ENCODE data around the gene NGB. TPM values are rescaled to one million over a fixed set of nuclear protein-coding genes. Genes with fewer than 3 reads are reported as not detected.

Gene NGB
- total RNA-seq, 4 donors from 2014 or later: 0.64 to 1.4 TPM; not detected in 2

DNA sequence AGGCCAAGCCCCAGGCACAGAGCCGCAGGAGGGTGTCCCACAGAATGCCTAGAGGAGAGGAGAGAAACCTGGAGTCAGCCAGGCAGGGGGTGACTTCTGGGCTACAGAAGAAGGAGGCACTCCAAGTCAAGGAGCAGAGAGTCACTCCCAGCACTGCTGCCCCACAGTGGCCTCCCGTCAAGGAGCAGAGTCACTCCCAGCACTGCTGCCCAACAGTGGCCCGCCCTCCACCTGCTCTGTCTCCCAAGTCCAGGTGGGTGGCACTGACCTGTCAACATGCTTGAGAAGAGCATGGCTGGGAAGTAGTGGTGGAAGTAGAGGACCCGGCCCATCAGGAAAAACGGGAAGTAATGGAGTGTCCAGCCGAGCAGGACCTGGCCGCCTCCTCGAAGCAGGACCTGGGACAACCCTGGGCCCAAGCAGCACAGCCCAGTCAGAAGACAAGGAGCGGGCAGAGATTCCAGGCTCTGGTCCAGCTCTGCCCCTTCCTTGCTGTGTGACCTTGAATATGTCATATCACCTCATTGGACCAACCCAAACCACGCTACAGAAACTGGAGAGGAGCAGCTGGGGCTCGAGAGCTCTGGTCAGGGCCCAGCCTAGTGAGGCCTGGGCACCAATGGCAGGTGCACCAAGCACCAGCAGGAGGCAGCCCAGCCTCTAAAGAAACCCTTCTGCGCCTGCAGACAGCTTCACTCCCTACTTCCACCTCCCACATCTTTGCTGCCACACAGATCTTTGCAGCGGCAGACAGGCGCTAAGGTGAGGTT, 7.6 kb upstream of the NGB start:
- WGBS, 2 donors (ENCODE audit: low coverage in 1 of 2): 92 to 100% methylated on average over 1 to 14 of the region's 14 CpGs
- Histone ChIP-seq H3K4me1 (no peaks in the 10 kb centered on the region), H3K4me3 (no peak overlapping the region), H3K27me3 (no peaks in the 10 kb centered on the region), H3K9me3 (no peaks in the 10 kb centered on the region), H3K36me3 (peaks cover 0 to 6% (median 2%) of the 10 kb centered on the region in 4 donors), H3K27ac (no peak overlapping the region)
- TF ChIP-seq POLR2AphosphoS5 (IDR thresholded peaks at IDR 0.05) (no peak), POLR2A (IDR thresholded peaks at IDR 0.05) (no peak), EP300 (IDR thresholded peaks at IDR 0.05; ENCODE audit: low read depth) (no peak)
- TF ChIP-seq, protein P1, sequence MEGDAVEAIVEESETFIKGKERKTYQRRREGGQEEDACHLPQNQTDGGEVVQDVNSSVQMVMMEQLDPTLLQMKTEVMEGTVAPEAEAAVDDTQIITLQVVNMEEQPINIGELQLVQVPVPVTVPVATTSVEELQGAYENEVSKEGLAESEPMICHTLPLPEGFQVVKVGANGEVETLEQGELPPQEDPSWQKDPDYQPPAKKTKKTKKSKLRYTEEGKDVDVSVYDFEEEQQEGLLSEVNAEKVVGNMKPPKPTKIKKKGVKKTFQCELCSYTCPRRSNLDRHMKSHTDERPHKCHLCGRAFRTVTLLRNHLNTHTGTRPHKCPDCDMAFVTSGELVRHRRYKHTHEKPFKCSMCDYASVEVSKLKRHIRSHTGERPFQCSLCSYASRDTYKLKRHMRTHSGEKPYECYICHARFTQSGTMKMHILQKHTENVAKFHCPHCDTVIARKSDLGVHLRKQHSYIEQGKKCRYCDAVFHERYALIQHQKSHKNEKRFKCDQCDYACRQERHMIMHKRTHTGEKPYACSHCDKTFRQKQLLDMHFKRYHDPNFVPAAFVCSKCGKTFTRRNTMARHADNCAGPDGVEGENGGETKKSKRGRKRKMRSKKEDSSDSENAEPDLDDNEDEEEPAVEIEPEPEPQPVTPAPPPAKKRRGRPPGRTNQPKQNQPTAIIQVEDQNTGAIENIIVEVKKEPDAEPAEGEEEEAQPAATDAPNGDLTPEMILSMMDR (IDR thresholded peaks at IDR 0.05): no peak
- in situ Hi-C loops (cut with MboI; ENCODE audit: low pct_ligation_motif_present in 1 of 4, low pct_unique_long_range_greater_than_20kb in 1 of 4, low sequenced_read_pairs in 3 of 4) (no loop called here), intact Hi-C loops (cut with DNase I; ENCODE audit: low total_unique reads) (no loop called here)
- no peak for DNase-seq

DNA sequence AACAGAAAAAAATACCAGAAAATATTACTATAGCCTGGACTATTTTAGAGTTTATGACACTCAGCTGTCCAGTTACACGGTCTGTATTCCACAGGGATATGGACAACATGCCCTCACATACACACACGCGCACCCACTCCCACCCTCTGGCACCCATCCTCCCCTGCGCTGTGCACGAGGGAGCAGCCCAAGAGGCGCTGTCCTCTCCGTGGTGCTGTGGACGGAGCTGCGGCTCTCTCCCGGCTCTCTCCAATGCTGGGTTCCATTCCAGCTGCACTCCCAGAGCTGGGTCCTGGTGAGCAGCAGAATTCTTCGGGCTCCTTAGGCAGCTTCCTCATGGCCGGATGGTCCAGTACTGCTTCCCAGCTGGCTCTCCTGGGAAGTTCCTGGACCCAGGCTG, 6.0 kb upstream of the NGB start:
- no peak overlapping the region for H3K27ac ChIP-seq
- no peaks in the 10 kb centered on the region for H3K9me3 ChIP-seq
- 97% methylated on average over 12 of the region's 12 CpGs; no CpG with 5 or more reads in 1 of the 2 donors for WGBS, 2 donors (ENCODE audit: low coverage in 1 of 2)
- DNase-seq: no peak
- intact Hi-C loops (cut with DNase I; ENCODE audit: low total_unique reads): no loop called here
- H3K27me3 ChIP-seq: peaks cover 7% of the 10 kb centered on the region
- no peak overlapping the region for H3K4me3 ChIP-seq
- TF ChIP-seq POLR2AphosphoS5 (IDR thresholded peaks at IDR 0.05): no peak
- no peak for TF ChIP-seq POLR2A (IDR thresholded peaks at IDR 0.05)
- TF ChIP-seq EP300 (IDR thresholded peaks at IDR 0.05; ENCODE audit: low read depth): no peak
- TF ChIP-seq, protein P1 (IDR thresholded peaks at IDR 0.05): no peak
- in situ Hi-C loops (cut with MboI; ENCODE audit: low pct_ligation_motif_present in 1 of 4, low pct_unique_long_range_greater_than_20kb in 1 of 4, low sequenced_read_pairs in 3 of 4): no loop called here
- no peaks in the 10 kb centered on the region for H3K4me1 ChIP-seq
- no peaks in the 10 kb centered on the region for H3K36me3 ChIP-seq

DNA sequence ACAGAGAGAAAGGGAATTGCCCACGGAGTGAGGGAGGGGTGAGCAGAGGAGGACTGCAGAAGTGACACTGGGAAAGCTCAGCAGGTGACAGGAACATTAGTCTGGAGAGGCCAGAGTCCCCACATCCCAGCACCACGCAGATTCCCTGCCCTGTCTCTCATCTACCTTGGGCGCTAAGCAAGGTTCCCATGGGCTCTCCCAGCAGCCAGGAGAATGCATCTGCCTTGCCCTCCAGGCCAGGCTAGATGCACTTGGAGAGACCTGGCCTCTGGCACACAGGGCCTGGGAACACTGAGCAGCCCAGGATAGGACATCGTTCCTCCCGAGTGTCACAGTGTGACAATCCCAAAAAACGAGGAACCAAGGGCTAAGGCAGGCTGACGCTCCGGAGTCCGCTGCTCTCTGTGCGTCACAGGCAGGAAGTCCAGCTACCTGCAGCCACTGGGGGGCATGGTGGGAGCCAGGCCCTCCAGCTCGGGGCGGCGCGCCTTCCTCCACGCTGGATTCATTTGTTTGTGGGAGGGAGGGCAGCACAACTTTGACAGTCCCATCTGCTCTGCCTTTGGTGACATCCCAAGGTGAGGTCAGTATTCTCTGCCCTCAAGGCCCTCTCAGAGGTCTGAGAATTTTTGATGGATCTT, 5.4 kb upstream of the NGB start:
- H3K36me3 ChIP-seq: no peaks in the 10 kb centered on the region
- 87 to 88% methylated on average over 8 to 14 of the region's 15 CpGs for WGBS, 2 donors (ENCODE audit: low coverage in 1 of 2)
- TF ChIP-seq POLR2AphosphoS5 (IDR thresholded peaks at IDR 0.05) (no peak), POLR2A (IDR thresholded peaks at IDR 0.05) (no peak), EP300 (IDR thresholded peaks at IDR 0.05; ENCODE audit: low read depth) (no peak)
- TF ChIP-seq, protein P1 (IDR thresholded peaks at IDR 0.05): no peak
- no peak for DNase-seq
- intact Hi-C loops (cut with DNase I; ENCODE audit: low total_unique reads) (no loop called here), in situ Hi-C loops (cut with MboI; ENCODE audit: low pct_ligation_motif_present in 1 of 4, low pct_unique_long_range_greater_than_20kb in 1 of 4, low sequenced_read_pairs in 3 of 4) (no loop called here)
- no peaks in the 10 kb centered on the region for H3K4me1 ChIP-seq
- H3K27me3 ChIP-seq: peaks cover 13% of the 10 kb centered on the region
- no peaks in the 10 kb centered on the region for H3K9me3 ChIP-seq
- H3K4me3 ChIP-seq: no peak overlapping the region
- no peak overlapping the region for H3K27ac ChIP-seq

DNA sequence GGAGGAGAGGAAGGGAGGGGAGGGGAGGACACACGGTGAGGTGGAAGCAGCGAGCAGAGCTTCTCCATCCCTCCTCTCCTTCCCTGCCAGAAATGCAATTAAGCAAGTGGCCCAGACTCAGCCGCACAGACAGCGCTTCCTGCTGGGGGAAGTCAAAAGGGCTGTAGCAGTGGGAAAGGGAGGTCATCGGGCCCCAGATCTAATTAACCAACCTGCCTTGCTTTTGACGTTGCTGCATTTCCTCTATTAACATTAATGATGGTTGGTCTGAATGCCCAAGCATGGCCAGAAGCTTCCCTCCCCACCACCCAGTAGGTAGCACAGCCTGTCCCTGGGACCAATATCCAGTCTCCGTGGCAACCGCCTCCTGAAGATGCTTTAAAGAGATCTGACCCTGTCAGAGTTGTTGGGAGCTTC, 4.6 kb upstream of the NGB start:
- Histone ChIP-seq H3K4me1 (peaks cover 0 to 6% (median 2%) of the 10 kb centered on the region in 4 donors), H3K4me3 (no peak overlapping the region), H3K27me3 (peaks cover 21% of the 10 kb centered on the region), H3K36me3 (no peaks in the 10 kb centered on the region), H3K9me3 (no peaks in the 10 kb centered on the region), H3K27ac (no peak overlapping the region)
- 67 to 77% methylated on average over 3 to 8 of the region's 8 CpGs for WGBS, 2 donors (ENCODE audit: low coverage in 1 of 2)
- in situ Hi-C loops (cut with MboI; ENCODE audit: low pct_ligation_motif_present in 1 of 4, low pct_unique_long_range_greater_than_20kb in 1 of 4, low sequenced_read_pairs in 3 of 4) (no loop called here), intact Hi-C loops (cut with DNase I; ENCODE audit: low total_unique reads) (no loop called here)
- no peak for TF ChIP-seq POLR2AphosphoS5 (IDR thresholded peaks at IDR 0.05)
- TF ChIP-seq, protein P1 (IDR thresholded peaks at IDR 0.05): no peak
- no peak for TF ChIP-seq POLR2A (IDR thresholded peaks at IDR 0.05)
- TF ChIP-seq EP300 (IDR thresholded peaks at IDR 0.05; ENCODE audit: low read depth): no peak
- no peak for DNase-seq

All from transverse colon (tissue), 4 donors.